Endothelial cell of umbilical vein (primary cell): ENCODE measurements around the gene ANKRD33B. TPM values are rescaled to one million over a fixed set of nuclear protein-coding genes. Genes with fewer than 3 reads are reported as not detected.

Source experiments
- BruUV-seq: library from RNA; stranded (reverse); fragments of 400-500 nt; replicated peaks from 2 replicates; lab custom pipeline; 2021; lab: Mats Ljungman, UMichigan
- CTCF ChIA-PET: fragments of 300-600, 350-600 bp; sonication (Branson Sonifier 250); formaldehyde crosslinking; loops from one replicate; lab custom pipeline; 2021; ENCODE audit warnings: antibody characterized with exemption, inconsistent platforms; lab: Charles Lee
- POLR2A ChIA-PET: fragments of 300-600, 350-600 bp; sonication (Branson Sonifier 250); formaldehyde crosslinking; loops from one replicate; lab custom pipeline; 2021; ENCODE audit warnings: antibody characterized with exemption, inconsistent platforms; lab: Charles Lee
- DNase-seq: peaks from one replicate; pipeline ENCODE4 v3.0.0-alpha.2; 2011; ENCODE audit warnings: low read depth, low spot score
- FAIRE-seq: peaks from 2 replicates; lab custom pipeline; 2011; peaks lifted over from hg19 to GRCh38; lab: Jason Lieb, UNC
- H2AFZ ChIP-seq: 2 replicates; pipeline ENCODE4 v1.6.0; 2012; ENCODE audit warnings: low read depth, low read length, control low read depth, inconsistent platforms
- H3K27ac ChIP-seq: 2 replicates; pipeline ENCODE4 v1.5.1; 2011; ENCODE audit warnings: low read depth, mild to moderate bottlenecking, control low read depth, low read length, moderate library complexity; ENCODE audit not compliant: insufficient read depth
- H3K27me3 ChIP-seq, 2 experiments: 2 replicates each; pipeline versions ENCODE4 v1.6.0 to v1.6.1; 2011; ENCODE audit warnings: low read length in 2 of 2, mixed read lengths in 1 of 2; ENCODE audit not compliant: control insufficient read depth in 2 of 2, insufficient read depth in 2 of 2
- H3K36me3 ChIP-seq, 2 experiments: 2 replicates in 1 of 2; 3 replicates in 1 of 2; pipeline ENCODE4 v1.5.1; 2011; ENCODE audit warnings: low read length in 2 of 2, mild to moderate bottlenecking in 1 of 2, moderate library complexity in 1 of 2; ENCODE audit not compliant: control insufficient read depth in 2 of 2, insufficient read depth in 2 of 2; ENCODE audit errors: extremely low read depth in 1 of 2
- H3K4me1 ChIP-seq: 3 replicates; pipeline ENCODE4 v1.5.1; 2011; ENCODE audit warnings: mild to moderate bottlenecking, low read length; ENCODE audit not compliant: control insufficient read depth, insufficient read depth; ENCODE audit errors: extremely low read depth
- H3K4me2 ChIP-seq: 2 replicates; pipeline ENCODE4 v1.6.1; 2011; ENCODE audit warnings: low read length, control low read depth, mixed read lengths; ENCODE audit not compliant: insufficient read depth
- H3K4me3 ChIP-seq, 3 experiments: fragments of 200-600 bp in 1 of 3; sonication (generic), shearing (Covaris generic) in 1 of 3; replicated peaks in 1 of 3; 2 replicates each; pipeline ENCODE4 v1.5.1; 2011 to 2016; ENCODE audit warnings: control low read depth in 3 of 3, low read length in 3 of 3, mild to moderate bottlenecking in 2 of 3, inconsistent platforms in 1 of 3, low read depth in 1 of 3, moderate library complexity in 1 of 3; ENCODE audit not compliant: insufficient read depth in 1 of 3
- H3K79me2 ChIP-seq: 2 replicates; pipeline ENCODE4 v1.6.0; 2012; ENCODE audit warnings: low read length, inconsistent platforms; ENCODE audit not compliant: control insufficient read depth, insufficient read depth
- H3K9ac ChIP-seq: replicated peaks from 2 replicates; pipeline ENCODE3; 2011; ENCODE audit warnings: low read length, control low read depth; ENCODE audit not compliant: insufficient read depth; ENCODE audit errors: extremely low read depth
- H3K9me1 ChIP-seq: replicated peaks from 3 replicates; pipeline ENCODE4 v1.6.0; 2011; ENCODE audit warnings: mild to moderate bottlenecking, low read length; ENCODE audit not compliant: control insufficient read depth, insufficient read depth; ENCODE audit errors: extremely low read depth
- H3K9me3 ChIP-seq: replicated peaks from 2 replicates; pipeline ENCODE4 v1.5.1; 2012; ENCODE audit warnings: low read length, inconsistent platforms; ENCODE audit not compliant: control insufficient read depth, insufficient read depth
- H4K20me1 ChIP-seq: replicated peaks from 2 replicates; pipeline ENCODE3; 2011; ENCODE audit warnings: mild to moderate bottlenecking, low read length; ENCODE audit not compliant: control insufficient read depth, insufficient read depth; ENCODE audit errors: extremely low read depth
- EZH2 ChIP-seq: IDR thresholded peaks from 2 replicates; pipeline ENCODE4 v1.6.1; 2012; ENCODE audit warnings: borderline replicate concordance, low read depth, mild to moderate bottlenecking, moderate library complexity, low read length, inconsistent platforms; ENCODE audit not compliant: severe bottlenecking
- FOS ChIP-seq: IDR thresholded peaks from 2 replicates; pipeline ENCODE4 v1.6.1; 2011; ENCODE audit warnings: mild to moderate bottlenecking, low read length, moderate library complexity, borderline replicate concordance; ENCODE audit not compliant: insufficient read depth
- GATA2 ChIP-seq: IDR thresholded peaks from 2 replicates; pipeline ENCODE4 v1.7.0; 2011; ENCODE audit warnings: low read depth, mild to moderate bottlenecking, moderate library complexity, mixed read lengths, low read length; ENCODE audit not compliant: insufficient read length, insufficient read depth
- JUN ChIP-seq: IDR thresholded peaks from 2 replicates; pipeline ENCODE4 v1.6.1; 2011; ENCODE audit warnings: borderline replicate concordance, low read depth; ENCODE audit not compliant: insufficient read length, insufficient read depth
- MYC ChIP-seq: IDR thresholded peaks from one replicate; pipeline ENCODE4 v1.6.1; 2011; ENCODE audit warnings: mild to moderate bottlenecking, low read depth, low read length
- POLR2A ChIP-seq: IDR thresholded peaks from 2 replicates; pipeline ENCODE4 v1.6.1; 2012; ENCODE audit warnings: low read depth, mild to moderate bottlenecking, control low read depth, low read length
- POLR2AphosphoS5 ChIP-seq: IDR thresholded peaks from 2 replicates; pipeline ENCODE4 v1.6.1; 2012; ENCODE audit warnings: low read depth, mild to moderate bottlenecking, control low read depth, low read length, moderate library complexity; ENCODE audit not compliant: insufficient read depth
- dilution Hi-C: fragments of 300-500 bp; cut with MboI; formaldehyde crosslinking; loops from one replicate; pipeline ENCODE4 v1.15.0; 2019; ENCODE audit warnings: low sequenced_read_pairs; ENCODE audit not compliant: extremely low pct_ligation_motif_present
- intact Hi-C: fragments of 100-400 bp; cut with micrococcal nuclease; formaldehyde crosslinking; loops from one replicate; pipeline ENCODE4 v1.10.0; 2022
- polyA plus RNA-seq, 4 experiments: library from polyadenylated mRNA; depleted of rRNA in 3 of 4; stranded (reverse) in 3 of 4; unstranded in 1 of 4; fragments of >200 nt; gene quantifications; 2 replicates each; pipeline versions ENCODE4 v1.2.1 to v1.2.3, GENCODE V29; 2011 to 2012; ENCODE audit warnings: missing spikeins in 1 of 4
- total RNA-seq: library from RNA; stranded (reverse); gene quantifications from 2 replicates; pipeline ENCODE4 v1.2.3, GENCODE V29; 2021
- TF ChIP-seq, protein P1 (sequence below): IDR thresholded peaks from 2 replicates; pipeline ENCODE4 v1.6.1; 2011; ENCODE audit not compliant: insufficient read depth, insufficient read length
- TF ChIP-seq, protein P2 (sequence below), 2 donors: IDR thresholded peaks; 1 replicate in 1 of 2; 2 replicates in 1 of 2; pipeline ENCODE4 v1.5.1; 2011; ENCODE audit warnings: low read length in 2 of 2, mild to moderate bottlenecking in 2 of 2, moderate library complexity in 2 of 2, control low read depth in 1 of 2, inconsistent platforms in 1 of 2, low read depth in 1 of 2; ENCODE audit not compliant: insufficient read depth in 1 of 2; ENCODE audit errors: extremely low read depth in 1 of 2

Gene ANKRD33B
- total and polyA plus RNA-seq, 2 donors (not counting 3 experiments of a cell fraction or from before 2014, with no cell fraction given) = 2.4 to 5.4 TPM

DNA sequence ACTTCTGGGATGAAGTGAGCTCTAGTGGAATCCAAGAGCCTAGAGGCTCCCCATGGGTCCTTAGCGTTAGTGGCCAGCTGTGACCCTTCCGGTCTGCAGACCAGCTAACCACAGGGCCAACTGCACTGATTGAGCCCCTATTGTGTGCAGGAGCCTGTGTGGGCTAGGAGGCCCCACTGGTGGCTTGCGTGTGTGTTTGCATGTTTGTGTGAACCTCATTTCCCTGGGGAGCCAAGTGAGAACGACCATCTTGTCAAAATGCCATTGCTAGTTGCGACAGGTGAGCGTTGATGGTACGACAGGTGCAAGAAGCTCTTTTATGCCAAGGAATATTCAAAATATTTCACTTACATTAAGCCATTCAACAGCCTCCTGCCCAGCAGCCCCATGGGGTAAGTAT lies 44.1 kb upstream of the ANKRD33B start:
- Histone ChIP-seq H3K9ac (no peak overlapping the region), H4K20me1 (no peaks in the 10 kb centered on the region), H3K9me3 (no peaks in the 10 kb centered on the region), H3K4me3 (no peak overlapping the region), H3K27ac (no peak overlapping the region), H3K79me2 (no peaks in the 10 kb centered on the region), H3K27me3 (no peaks in the 10 kb centered on the region), H2AFZ (no peak overlapping the region), H3K36me3 (no peaks in the 10 kb centered on the region), H3K4me1 (peaks cover 4% of the 10 kb centered on the region), H3K9me1 (no peaks in the 10 kb centered on the region), H3K4me2 (no peak overlapping the region)
- ChIA-PET POLR2A (no interaction called here), CTCF (interaction anchor here (0.7 to 1.9 kb wide), 3 partner anchors 15 to 67 kb away, joined by 3 to 7 read pairs (median 7); no protein-coding TSS in a partner anchor)
- intact Hi-C loops (no loop called here), dilution Hi-C loops (no loop called here)
- FAIRE-seq = no peak
- no TSS peak for BruUV-seq
- TF ChIP-seq, protein P1, sequence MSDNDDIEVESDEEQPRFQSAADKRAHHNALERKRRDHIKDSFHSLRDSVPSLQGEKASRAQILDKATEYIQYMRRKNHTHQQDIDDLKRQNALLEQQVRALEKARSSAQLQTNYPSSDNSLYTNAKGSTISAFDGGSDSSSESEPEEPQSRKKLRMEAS = no peak
- TF ChIP-seq FOS = no peak
- no peak for DNase-seq

DNA sequence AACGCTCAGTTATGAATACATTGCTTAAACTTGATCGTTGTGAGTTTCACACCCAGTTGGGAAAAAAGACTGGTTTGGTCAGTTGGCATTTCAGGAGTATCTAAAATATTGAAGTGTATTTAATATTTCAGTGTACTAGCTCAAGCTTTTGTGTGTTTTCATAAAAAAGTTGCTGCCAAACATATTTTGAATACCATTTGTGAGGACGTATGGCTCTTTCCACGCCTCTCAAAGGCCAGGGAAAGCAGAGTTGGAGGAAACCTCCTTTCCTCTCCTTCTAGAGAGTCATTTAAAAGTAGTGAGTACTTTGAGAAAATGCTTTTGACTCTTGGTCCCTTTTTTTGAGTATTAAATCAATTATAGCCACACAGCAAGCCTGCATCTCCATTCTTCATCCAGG lies 43.2 kb upstream of the ANKRD33B start:
- Histone ChIP-seq H3K9me1 (no peaks in the 10 kb centered on the region), H3K4me1 (no peaks in the 10 kb centered on the region), H3K36me3 (no peaks in the 10 kb centered on the region), H3K4me2 (no peak overlapping the region), H3K4me3 (no peak overlapping the region), H2AFZ (no peak overlapping the region), H3K27me3 (no peaks in the 10 kb centered on the region), H3K27ac (no peak overlapping the region), H3K79me2 (no peaks in the 10 kb centered on the region), H4K20me1 (no peaks in the 10 kb centered on the region), H3K9ac (no peak overlapping the region), H3K9me3 (no peaks in the 10 kb centered on the region)
- intact Hi-C loops (no loop called here), dilution Hi-C loops (no loop called here)
- DNase-seq = no peak
- CTCF ChIA-PET = interaction anchor here (0.7 to 1.9 kb wide), 5 partner anchors 22 to 107 kb away, joined by 3 to 7 read pairs (median 4); no protein-coding TSS in a partner anchor
- no peak for FAIRE-seq
- no TSS peak for BruUV-seq
- TF ChIP-seq MYC (no peak), GATA2 (no peak), FOS (no peak), POLR2AphosphoS5 (no peak), EZH2 (no peak), JUN (no peak), POLR2A (no peak)
- TF ChIP-seq, protein P1 = no peak
- TF ChIP-seq, protein P2, sequence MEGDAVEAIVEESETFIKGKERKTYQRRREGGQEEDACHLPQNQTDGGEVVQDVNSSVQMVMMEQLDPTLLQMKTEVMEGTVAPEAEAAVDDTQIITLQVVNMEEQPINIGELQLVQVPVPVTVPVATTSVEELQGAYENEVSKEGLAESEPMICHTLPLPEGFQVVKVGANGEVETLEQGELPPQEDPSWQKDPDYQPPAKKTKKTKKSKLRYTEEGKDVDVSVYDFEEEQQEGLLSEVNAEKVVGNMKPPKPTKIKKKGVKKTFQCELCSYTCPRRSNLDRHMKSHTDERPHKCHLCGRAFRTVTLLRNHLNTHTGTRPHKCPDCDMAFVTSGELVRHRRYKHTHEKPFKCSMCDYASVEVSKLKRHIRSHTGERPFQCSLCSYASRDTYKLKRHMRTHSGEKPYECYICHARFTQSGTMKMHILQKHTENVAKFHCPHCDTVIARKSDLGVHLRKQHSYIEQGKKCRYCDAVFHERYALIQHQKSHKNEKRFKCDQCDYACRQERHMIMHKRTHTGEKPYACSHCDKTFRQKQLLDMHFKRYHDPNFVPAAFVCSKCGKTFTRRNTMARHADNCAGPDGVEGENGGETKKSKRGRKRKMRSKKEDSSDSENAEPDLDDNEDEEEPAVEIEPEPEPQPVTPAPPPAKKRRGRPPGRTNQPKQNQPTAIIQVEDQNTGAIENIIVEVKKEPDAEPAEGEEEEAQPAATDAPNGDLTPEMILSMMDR (IDR thresholded peaks at IDR 0.05; ENCODE audit: extremely low read depth in 1 of 2, insufficient read depth in 1 of 2, low read depth in 1 of 2, low read length in 2 of 2) = no peak
- POLR2A ChIA-PET = no interaction called here
